MM.1S (cell line): ENCODE data around the gene CUL1.

ENCODE experiments used
- DNase-seq: peaks from one replicate; pipeline ENCODE4 v3.0.0-alpha.2; 2015
- H2AFZ ChIP-seq: fragments of 300-600 bp; sonication (generic); 2 replicates; pipeline ENCODE4 v1.6.0; 2016; ENCODE audit warnings: antibody characterized with exemption, low read length
- H3F3A ChIP-seq: fragments of 300-600 bp; sonication (generic); 2 replicates; pipeline ENCODE4 v1.6.1; 2016; ENCODE audit warnings: mild to moderate bottlenecking, antibody characterized with exemption, low read length, moderate library complexity, mixed read lengths; ENCODE audit not compliant: insufficient read depth
- H3K27ac ChIP-seq: fragments of 300-600 bp; sonication (generic); 2 replicates; pipeline ENCODE4 v1.5.1; 2016; ENCODE audit warnings: mild to moderate bottlenecking, low read length
- H3K27me3 ChIP-seq: fragments of 300-600 bp; sonication (generic); replicated peaks from 2 replicates; pipeline ENCODE4 v1.6.0; 2016; ENCODE audit warnings: low read length; ENCODE audit not compliant: insufficient read depth
- H3K36me3 ChIP-seq: fragments of 300-600 bp; sonication (generic); replicated peaks from 2 replicates; pipeline ENCODE4 v1.6.1; 2016; ENCODE audit warnings: mild to moderate bottlenecking, low read length, mixed read lengths; ENCODE audit not compliant: insufficient read depth
- H3K4me1 ChIP-seq: fragments of 300-600 bp; sonication (generic); 2 replicates; pipeline ENCODE4 v1.6.1; 2016; ENCODE audit warnings: low read length, mixed read lengths
- H3K4me2 ChIP-seq: fragments of 300-600 bp; sonication (generic); 2 replicates; pipeline ENCODE4 v1.6.0; 2016; ENCODE audit warnings: low read depth, low read length
- H3K4me3 ChIP-seq: fragments of 300-600 bp; sonication (generic); 2 replicates; pipeline ENCODE4 v1.5.1; 2016; ENCODE audit warnings: low read length, mixed read lengths
- H3K79me2 ChIP-seq: fragments of 300-600 bp; sonication (generic); 2 replicates; pipeline ENCODE4 v1.6.1; 2016; ENCODE audit warnings: mixed run types, low read length, mixed read lengths
- H3K9ac ChIP-seq: fragments of 300-600 bp; sonication (generic); 2 replicates; pipeline ENCODE4 v1.6.1; 2016; ENCODE audit warnings: low read length, mixed read lengths
- H3K9me2 ChIP-seq: fragments of 300-600 bp; sonication (generic); replicated peaks from 2 replicates; pipeline ENCODE4 v1.6.1; 2016; ENCODE audit warnings: mild to moderate bottlenecking, low read length, mixed read lengths; ENCODE audit not compliant: insufficient read depth
- H3K9me3 ChIP-seq: fragments of 300-600 bp; sonication (generic); replicated peaks from 2 replicates; pipeline ENCODE4 v1.6.1; 2016; ENCODE audit warnings: mild to moderate bottlenecking, low read length, mixed read lengths; ENCODE audit not compliant: insufficient read depth
- H4K20me1 ChIP-seq: fragments of 300-600 bp; sonication (generic); 2 replicates; pipeline ENCODE4 v1.6.1; 2016; ENCODE audit warnings: mild to moderate bottlenecking, low read length, moderate library complexity, mixed read lengths; ENCODE audit not compliant: insufficient read depth
- EZH2 ChIP-seq: fragments of 300-600 bp; sonication (generic); optimal IDR thresholded peaks from 2 replicates; pipeline ENCODE3; 2017; ENCODE audit warnings: low read depth, mild to moderate bottlenecking, antibody characterized with exemption, low read length, mixed read lengths
- EZH2phosphoT487 ChIP-seq: fragments of 300-600 bp; sonication (generic); IDR thresholded peaks from 2 replicates; pipeline ENCODE4 v1.6.1; 2018; ENCODE audit warnings: antibody characterized with exemption, low read length
- TF ChIP-seq, protein P1 (sequence below): fragments of 300-600 bp; sonication (generic); IDR thresholded peaks from 2 replicates; pipeline ENCODE4 v1.5.1; 2016; ENCODE audit warnings: antibody characterized with exemption, low read length, mixed read lengths

CUL1 gene

DNA sequence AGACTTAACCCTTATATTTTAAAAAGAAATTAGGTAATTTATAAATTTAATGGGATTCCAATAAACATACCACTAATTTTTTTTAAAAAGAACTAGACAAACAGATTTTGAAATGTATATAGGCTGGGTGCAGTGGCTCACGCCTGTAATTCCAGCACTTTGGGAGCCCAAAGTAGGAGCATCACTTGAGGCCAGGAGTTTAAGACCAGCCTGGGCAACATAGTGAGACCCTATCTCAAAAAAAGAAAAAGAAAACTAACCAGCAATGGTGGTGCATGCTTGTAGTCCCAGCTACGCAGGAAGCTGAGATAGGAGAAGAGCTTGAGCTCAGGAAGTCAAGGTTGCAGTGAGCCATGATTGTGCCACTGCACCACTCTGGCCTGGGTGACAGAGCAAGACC is 122.7 kb downstream of the CUL1 start:
- Histone ChIP-seq H3K4me2 (no peak overlapping the region), H3K4me3 (no peak overlapping the region), H3K9me3 (no peaks in the 10 kb centered on the region), H3K36me3 (peaks cover 45% of the 10 kb centered on the region), H3K9me2 (no peaks in the 10 kb centered on the region), H3K79me2 (peaks cover 40% of the 10 kb centered on the region), H3F3A (no peaks in the 10 kb centered on the region), H3K9ac (no peak overlapping the region), H4K20me1 (no peaks in the 10 kb centered on the region), H3K27ac (no peak overlapping the region), H2AFZ (no peak overlapping the region), H3K27me3 (no peaks in the 10 kb centered on the region), H3K4me1 (no peaks in the 10 kb centered on the region)
- TF ChIP-seq EZH2phosphoT487 (no peak), EZH2 (no peak)
- TF ChIP-seq, protein P1, sequence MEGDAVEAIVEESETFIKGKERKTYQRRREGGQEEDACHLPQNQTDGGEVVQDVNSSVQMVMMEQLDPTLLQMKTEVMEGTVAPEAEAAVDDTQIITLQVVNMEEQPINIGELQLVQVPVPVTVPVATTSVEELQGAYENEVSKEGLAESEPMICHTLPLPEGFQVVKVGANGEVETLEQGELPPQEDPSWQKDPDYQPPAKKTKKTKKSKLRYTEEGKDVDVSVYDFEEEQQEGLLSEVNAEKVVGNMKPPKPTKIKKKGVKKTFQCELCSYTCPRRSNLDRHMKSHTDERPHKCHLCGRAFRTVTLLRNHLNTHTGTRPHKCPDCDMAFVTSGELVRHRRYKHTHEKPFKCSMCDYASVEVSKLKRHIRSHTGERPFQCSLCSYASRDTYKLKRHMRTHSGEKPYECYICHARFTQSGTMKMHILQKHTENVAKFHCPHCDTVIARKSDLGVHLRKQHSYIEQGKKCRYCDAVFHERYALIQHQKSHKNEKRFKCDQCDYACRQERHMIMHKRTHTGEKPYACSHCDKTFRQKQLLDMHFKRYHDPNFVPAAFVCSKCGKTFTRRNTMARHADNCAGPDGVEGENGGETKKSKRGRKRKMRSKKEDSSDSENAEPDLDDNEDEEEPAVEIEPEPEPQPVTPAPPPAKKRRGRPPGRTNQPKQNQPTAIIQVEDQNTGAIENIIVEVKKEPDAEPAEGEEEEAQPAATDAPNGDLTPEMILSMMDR: no peak
- no peak for DNase-seq

DNA sequence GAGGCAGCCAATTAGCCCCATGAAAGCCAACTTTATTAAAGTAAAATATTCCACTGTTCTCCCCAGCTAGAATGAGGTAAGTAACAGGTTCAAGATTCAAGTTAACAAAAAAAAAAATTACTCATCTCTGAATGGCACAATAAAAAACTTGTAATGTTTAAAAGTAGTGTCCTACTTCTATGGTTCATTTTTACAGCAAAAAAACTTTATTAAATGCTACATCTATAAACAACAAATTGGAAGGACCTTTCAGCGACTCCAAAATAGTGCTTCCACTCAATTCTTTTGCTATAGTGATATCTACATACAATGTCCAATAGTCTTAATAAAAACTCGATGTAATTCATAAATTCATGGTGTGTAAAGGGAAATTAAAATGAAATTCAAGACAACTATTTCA is 126.2 kb downstream of the CUL1 start:
- Histone ChIP-seq H3K4me3 (no peak overlapping the region), H2AFZ (no peak overlapping the region), H3F3A (no peaks in the 10 kb centered on the region), H3K9me2 (no peaks in the 10 kb centered on the region), H3K27me3 (no peaks in the 10 kb centered on the region), H3K9ac (no peak overlapping the region), H3K36me3 (peaks cover 24% of the 10 kb centered on the region; the same call in 1 of the 2 replicates), H3K27ac (no peak overlapping the region), H3K79me2 (peaks cover 37% of the 10 kb centered on the region), H3K4me1 (no peaks in the 10 kb centered on the region), H3K4me2 (no peak overlapping the region), H4K20me1 (no peaks in the 10 kb centered on the region), H3K9me3 (no peaks in the 10 kb centered on the region)
- no peak for TF ChIP-seq EZH2phosphoT487
- TF ChIP-seq, protein P1: no peak
- no peak for TF ChIP-seq EZH2
- DNase-seq: no peak

DNA sequence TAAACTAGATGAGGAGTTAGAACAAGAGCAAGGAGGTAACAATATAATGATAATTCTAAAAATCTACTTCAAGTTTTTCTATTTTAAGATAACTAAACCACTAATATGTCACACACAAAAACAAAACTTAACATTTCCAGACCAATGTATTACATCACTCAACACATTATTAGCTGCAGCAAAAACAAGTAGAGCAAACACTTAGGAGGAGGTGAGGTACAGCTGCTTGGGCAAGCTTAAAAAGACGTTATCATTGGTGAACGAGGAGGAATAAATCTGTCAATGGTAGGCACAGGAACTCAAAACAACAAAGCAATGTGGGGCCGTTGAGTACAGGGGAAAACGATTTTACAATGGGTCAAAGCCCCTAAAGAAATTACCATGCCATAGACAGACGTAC is 126.6 kb downstream of the CUL1 start:
- DNase-seq: no peak
- TF ChIP-seq EZH2phosphoT487 (no peak), EZH2 (no peak)
- TF ChIP-seq, protein P1: no peak
- Histone ChIP-seq H3K27ac (no peak overlapping the region), H3K9me3 (no peaks in the 10 kb centered on the region), H4K20me1 (no peaks in the 10 kb centered on the region), H3K36me3 (peaks cover 20% of the 10 kb centered on the region; the same call in 1 of the 2 replicates), H3K27me3 (no peaks in the 10 kb centered on the region), H3F3A (no peaks in the 10 kb centered on the region), H3K4me2 (no peak overlapping the region), H3K79me2 (peaks cover 37% of the 10 kb centered on the region), H3K4me3 (no peak overlapping the region), H2AFZ (no peak overlapping the region), H3K9ac (no peak overlapping the region), H3K4me1 (no peaks in the 10 kb centered on the region), H3K9me2 (no peaks in the 10 kb centered on the region)
